GM18873 (cell line): ENCODE measurements around the gene LZTS2.

ENCODE experiments used
- ATAC-seq: cut with Tn5 transposase; IDR thresholded peaks from one replicate; pipeline ENCODE4 v1.9.1; 2021; ENCODE audit warnings: mild to moderate bottlenecking, moderate library complexity, moderate number of reproducible peaks; ENCODE audit not compliant: unreplicated experiment, low FRiP score

The LZTS2 gene

GRCh38 chr10:101012525-101013364 lies 13.1 kb downstream of the LZTS2 start:
- ATAC-seq = peak; percentile 64

GRCh38 chr10:101013365-101013825 lies 13.8 kb downstream of the LZTS2 start:
- no peak for ATAC-seq

- no peak for ATAC-seq
Measured at GRCh38 chr10:101014230-101014884, 14.7 kb downstream of the LZTS2 start.

GRCh38 chr10:101014966-101015581 lies 15.5 kb downstream of the LZTS2 start:
- no peak for ATAC-seq

- ATAC-seq = no peak
Measured at GRCh38 chr10:101015582-101015973, 16.0 kb downstream of the LZTS2 start.

DNA sequence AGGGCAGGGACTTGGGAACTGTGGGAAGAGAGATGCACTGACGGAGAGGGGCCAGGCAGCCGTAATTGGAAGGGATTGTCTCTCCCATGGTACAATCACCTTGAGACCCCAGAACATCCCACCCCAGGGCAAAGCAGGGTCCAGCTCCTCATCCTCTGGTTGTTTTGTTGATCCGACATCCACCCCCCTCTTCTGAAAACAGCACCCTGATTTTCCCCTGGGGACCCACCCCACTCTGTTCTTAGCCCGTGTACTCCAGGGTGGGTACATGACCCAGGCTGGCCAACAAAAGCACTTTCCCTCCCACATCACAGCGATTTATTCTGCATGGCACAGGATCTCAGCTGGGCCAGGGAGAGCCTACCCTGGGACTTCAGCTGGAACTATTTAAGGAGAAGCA lies 17.2 kb downstream of the LZTS2 start:
- no peak for ATAC-seq

DNA sequence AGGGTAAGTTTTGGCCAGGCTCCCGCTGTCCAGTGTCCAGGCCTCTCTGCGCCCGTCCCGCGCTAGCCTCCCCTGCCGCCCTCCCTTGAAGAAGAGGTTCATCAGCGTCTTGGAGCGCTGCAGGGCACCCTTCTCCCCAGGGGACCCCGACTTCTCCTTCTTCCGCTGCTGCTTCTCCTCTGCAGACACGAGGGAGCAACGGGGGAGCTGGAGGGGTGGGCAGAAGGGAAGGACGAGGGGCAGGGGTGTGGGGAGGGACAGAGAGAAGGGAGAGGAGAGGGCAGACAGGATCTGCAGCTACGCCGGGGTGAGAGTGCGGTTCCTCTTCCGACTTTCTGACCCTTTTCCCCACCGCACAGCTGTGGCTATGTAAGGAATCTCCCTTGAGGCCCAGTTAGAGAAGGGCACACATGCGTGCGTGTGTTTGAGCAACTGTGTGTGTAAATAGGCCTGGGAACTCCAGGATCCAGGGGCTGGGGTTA lies 18.6 kb downstream of the LZTS2 start:
- ATAC-seq = no peak

GRCh38 chr10:101018600-101019439 lies 19.2 kb downstream of the LZTS2 start:
- no peak for ATAC-seq

DNA sequence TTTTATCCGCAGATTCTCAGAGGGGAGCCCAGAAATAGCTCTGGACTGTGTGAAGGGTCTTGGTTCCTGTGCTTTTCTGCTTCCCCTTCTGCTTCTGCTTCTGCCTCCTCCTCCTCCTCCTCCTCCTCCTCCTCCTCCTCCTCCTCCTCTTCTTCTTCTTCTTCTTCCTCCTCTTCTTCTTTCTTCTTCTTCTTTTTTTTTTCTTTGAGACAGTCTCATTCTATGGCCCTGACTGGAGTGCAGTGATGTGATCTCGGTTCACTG lies 19.8 kb downstream of the LZTS2 start:
- ATAC-seq = no peak

- no peak for ATAC-seq
Measured at GRCh38 chr10:101020427-101021075, 20.9 kb downstream of the LZTS2 start.

- ATAC-seq = no peak
Measured at GRCh38 chr10:101021239-101021638, 21.6 kb downstream of the LZTS2 start.

DNA sequence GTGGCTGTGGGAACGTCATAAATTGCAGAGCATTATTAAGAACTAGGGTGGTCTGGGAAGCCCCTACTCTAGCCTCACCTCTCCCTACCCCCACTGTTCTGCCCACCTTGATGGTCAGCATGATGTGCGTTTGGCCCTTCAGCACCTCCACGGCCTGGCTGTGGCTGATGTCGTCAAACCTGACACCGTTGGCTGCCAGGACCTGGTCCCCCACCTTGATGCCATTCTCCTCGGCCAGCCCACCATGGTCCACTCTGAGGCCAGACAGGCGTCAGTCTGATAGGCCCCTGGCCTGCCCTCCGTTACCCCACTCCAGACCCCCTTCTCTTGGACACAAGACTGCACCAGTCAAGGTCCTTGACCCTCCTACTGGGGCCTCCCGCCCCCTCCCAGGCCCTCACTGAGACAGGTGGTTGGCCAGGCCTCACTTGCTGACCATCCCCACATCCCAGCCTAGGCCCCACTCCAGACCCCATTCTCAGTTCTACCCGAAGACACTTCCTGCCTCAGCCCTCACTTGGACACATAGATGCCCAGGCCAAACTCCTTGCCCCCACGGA lies 22.2 kb downstream of the LZTS2 start:
- ATAC-seq = no peak

- no peak for ATAC-seq
Measured at GRCh38 chr10:101022967-101023705, 23.5 kb downstream of the LZTS2 start.

DNA sequence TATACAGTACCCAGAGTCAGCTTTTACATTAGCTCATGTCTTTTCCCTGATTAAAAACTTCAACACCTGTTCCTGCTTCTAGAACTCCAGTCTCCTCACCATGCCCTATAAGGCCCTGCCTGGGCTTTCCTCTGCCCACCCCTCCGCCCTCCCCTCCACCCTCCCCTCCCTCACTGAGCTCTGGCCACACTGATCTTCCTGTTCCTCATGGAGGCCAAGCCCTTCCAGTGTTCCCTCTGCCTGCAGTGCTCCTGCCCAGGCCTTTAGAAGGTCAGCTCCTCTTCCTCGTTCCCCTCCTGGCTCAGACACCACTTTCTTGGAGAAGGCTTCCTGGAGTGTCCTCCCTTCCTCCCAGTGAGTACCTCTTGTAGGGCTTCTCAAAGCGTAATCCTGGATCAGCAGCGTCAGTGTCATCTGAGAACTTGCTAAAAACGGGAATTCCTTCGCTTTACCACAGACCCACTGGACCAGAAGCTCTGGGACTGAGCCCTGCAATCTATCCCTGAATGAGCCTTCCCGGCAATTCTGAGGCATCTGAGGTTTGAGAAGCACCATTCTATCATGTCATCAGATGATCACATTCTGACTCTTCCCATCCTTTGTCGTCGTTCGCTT lies 27.6 kb downstream of the LZTS2 start:
- ATAC-seq = no peak

DNA sequence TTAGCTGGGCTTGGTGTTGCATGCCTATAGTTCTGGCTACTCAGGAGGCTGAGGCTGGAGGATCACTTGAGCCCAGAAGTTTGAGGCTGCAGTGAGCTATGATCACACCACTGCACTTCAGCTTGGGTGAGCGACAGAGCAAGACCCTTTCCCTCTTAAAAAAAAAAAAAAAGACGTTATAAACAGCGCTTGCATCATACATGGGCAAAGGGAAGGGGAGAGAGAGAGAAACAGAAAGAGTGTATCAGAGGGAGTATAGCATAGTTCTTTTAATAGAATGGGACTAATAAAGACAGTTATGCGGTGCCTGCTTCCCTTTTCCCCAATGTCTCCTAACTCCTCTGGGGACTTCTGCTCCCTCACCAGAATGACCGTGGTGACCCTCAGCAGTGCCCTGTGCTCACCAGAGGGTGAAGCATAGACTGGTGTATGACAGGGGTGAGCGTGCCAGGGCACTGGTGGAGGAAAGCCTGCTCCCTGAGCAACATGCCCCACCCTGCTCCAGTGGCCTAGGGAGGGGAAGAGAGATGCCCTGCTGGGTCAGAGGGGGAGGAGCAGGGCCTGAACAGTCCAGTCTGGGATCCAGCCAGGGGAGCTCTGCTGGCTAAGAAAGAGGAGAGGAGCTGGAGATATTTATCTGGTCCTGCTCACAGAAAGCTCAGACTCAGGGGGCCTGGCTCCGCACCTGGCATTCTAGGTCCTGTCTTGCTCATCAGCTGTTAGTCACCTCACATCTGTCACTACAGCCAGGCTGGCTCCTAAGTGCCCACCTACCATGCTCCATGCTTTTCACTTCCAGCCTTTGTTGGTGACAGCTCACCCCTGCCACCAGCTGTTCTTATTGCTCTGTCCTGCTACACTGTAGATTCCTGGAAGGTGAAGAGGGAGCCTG lies 29.1 kb downstream of the LZTS2 start:
- ATAC-seq = no peak

GRCh38 chr10:101029520-101030295 lies 30.1 kb downstream of the LZTS2 start:
- no peak for ATAC-seq

DNA sequence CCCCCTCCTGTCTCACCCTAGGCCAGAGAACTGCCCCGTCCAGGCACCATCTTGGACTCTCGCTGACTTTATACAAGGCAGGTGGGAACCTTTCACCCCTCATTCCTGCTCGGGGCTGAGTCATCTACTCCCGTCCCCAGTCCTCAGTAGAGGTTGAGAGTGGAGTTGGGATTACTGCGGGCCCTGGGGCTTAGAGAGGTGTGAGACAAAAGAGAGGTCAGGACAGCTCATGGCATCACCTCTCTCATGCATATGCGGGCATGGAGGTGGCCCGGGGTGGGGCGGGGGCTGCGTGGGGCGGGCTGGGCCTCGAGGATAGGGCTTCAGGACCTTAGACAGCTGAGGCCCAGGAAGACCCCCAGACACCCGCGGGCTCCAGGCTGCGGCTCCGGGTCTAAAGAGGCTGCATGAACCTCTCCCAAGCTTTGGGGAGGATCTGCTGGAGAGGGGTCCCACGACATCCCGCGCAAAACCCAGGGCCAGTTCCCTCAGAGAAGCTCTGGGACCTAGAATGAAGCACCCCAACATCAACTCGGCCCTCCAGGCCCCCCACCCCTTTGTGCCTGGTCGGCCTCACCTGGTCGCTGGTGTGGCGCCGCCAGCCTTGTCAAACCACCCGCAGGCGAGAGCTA lies 31.0 kb downstream of the LZTS2 start:
- no peak for ATAC-seq
